H1 (cell line): ENCODE results near the gene ANKRD6. TPM values are rescaled to one million over a fixed set of nuclear protein-coding genes. Genes with fewer than 3 reads are reported as not detected.

Source experiments
- CTCF ChIA-PET: fragments of 300-600 bp; sonication (Branson Sonifier 250); formaldehyde crosslinking; loops from one replicate; lab custom pipeline; 2021; ENCODE audit not compliant: partially characterized antibody; lab: Charles Lee
- POLR2A ChIA-PET: fragments of 300-600 bp; sonication (Branson Sonifier 250); formaldehyde crosslinking; loops from one replicate; lab custom pipeline; 2021; ENCODE audit warnings: inconsistent platforms; ENCODE audit not compliant: partially characterized antibody; lab: Charles Lee
- DNase-seq, 2 experiments: peaks; one replicate each; pipeline versions ENCODE4 v3.0.0 to v3.0.0-alpha.2; 2010 to 2022; ENCODE audit warnings: low spot score in 2 of 2, low read depth in 1 of 2, mixed read lengths in 1 of 2
- FAIRE-seq: peaks from 2 replicates; lab custom pipeline; 2011; peaks lifted over from hg19 to GRCh38; lab: Jason Lieb, UNC
- H2AFZ ChIP-seq: 2 replicates; pipeline ENCODE4 v1.8.1; 2012; ENCODE audit warnings: low read length, inconsistent platforms
- H2AK5ac ChIP-seq: 2 replicates; pipeline ENCODE4 v1.6.1; 2013; ENCODE audit warnings: low read depth, low read length
- H2BK120ac ChIP-seq: replicated peaks from 2 replicates; pipeline ENCODE3; 2013; ENCODE audit warnings: low read depth, low read length, inconsistent platforms
- H2BK12ac ChIP-seq: 2 replicates; pipeline ENCODE4 v1.6.1; 2013; ENCODE audit warnings: low read depth, low read length
- H2BK15ac ChIP-seq: 2 replicates; pipeline ENCODE4 v1.6.1; 2013; ENCODE audit warnings: low read length
- H2BK20ac ChIP-seq: 2 replicates; pipeline ENCODE4 v1.6.1; 2013; ENCODE audit warnings: low read length
- H2BK5ac ChIP-seq: 2 replicates; pipeline ENCODE4 v1.6.1; 2013; ENCODE audit warnings: low read depth, low read length
- H3K14ac ChIP-seq: 2 replicates; pipeline ENCODE4 v1.6.1; 2013; ENCODE audit warnings: inconsistent platforms; ENCODE audit not compliant: insufficient read length
- H3K18ac ChIP-seq: 2 replicates; pipeline ENCODE4 v1.6.1; 2013; ENCODE audit warnings: low read length; ENCODE audit errors: extremely low read depth
- H3K23ac ChIP-seq: 2 replicates; pipeline ENCODE4 v1.6.1; 2013; ENCODE audit warnings: inconsistent platforms; ENCODE audit not compliant: insufficient read length
- H3K23me2 ChIP-seq: 2 replicates; pipeline ENCODE4 v1.6.1; 2013; ENCODE audit warnings: low read depth, low read length
- H3K27ac ChIP-seq: 2 replicates; pipeline ENCODE4 v1.6.1; 2011; ENCODE audit warnings: low read depth, low read length, inconsistent platforms
- H3K27me3 ChIP-seq, 4 experiments: replicated peaks in 1 of 4; 1 replicate in 1 of 4; 2 replicates in 3 of 4; pipeline versions ENCODE4 v1.6.1 to v1.8.1; 2011 to 2013; ENCODE audit warnings: low read length in 3 of 4, mild to moderate bottlenecking in 3 of 4, inconsistent platforms in 2 of 4, mixed read lengths in 2 of 4, moderate library complexity in 1 of 4; ENCODE audit not compliant: control insufficient read depth in 3 of 4, insufficient read depth in 3 of 4; ENCODE audit errors: extremely low read depth in 1 of 4
- H3K36me3 ChIP-seq, 4 experiments: 2 replicates each; pipeline versions ENCODE4 v1.6.1 to v1.8.1; 2011 to 2013; ENCODE audit warnings: mild to moderate bottlenecking in 4 of 4, low read length in 3 of 4, moderate library complexity in 2 of 4, control low read depth in 1 of 4, inconsistent platforms in 1 of 4; ENCODE audit not compliant: insufficient read depth in 4 of 4, control insufficient read depth in 2 of 4
- H3K4ac ChIP-seq: replicated peaks from 2 replicates; pipeline ENCODE3; 2013; ENCODE audit warnings: low read length, low read depth, mixed read lengths, inconsistent platforms; ENCODE audit not compliant: insufficient read length
- H3K4me1 ChIP-seq, 4 experiments: replicated peaks in 1 of 4; 1 replicate in 1 of 4; 2 replicates in 3 of 4; pipeline versions ENCODE4 v1.6.1 to v1.8.1; 2011 to 2013; ENCODE audit warnings: low read length in 3 of 4, inconsistent platforms in 2 of 4, mixed read lengths in 1 of 4; ENCODE audit not compliant: insufficient read depth in 4 of 4, control insufficient read depth in 3 of 4
- H3K4me2 ChIP-seq, 2 experiments: 2 replicates each; pipeline versions ENCODE4 v1.6.1 to v1.8.1; 2011 to 2013; ENCODE audit warnings: low read depth in 2 of 2, low read length in 2 of 2, control low read depth in 1 of 2, inconsistent platforms in 1 of 2, mild to moderate bottlenecking in 1 of 2; ENCODE audit not compliant: insufficient read depth in 1 of 2
- H3K4me3 ChIP-seq, 4 experiments: fragments of 200-600, 300-600 bp in 1 of 4; sonication (generic), shearing (Covaris generic), sonication (Bioruptor Twin) in 1 of 4; 2 replicates each; pipeline versions ENCODE4 v1.5.1 to v1.8.1; 2011 to 2016; ENCODE audit warnings: low read length in 4 of 4, low read depth in 3 of 4, control low read depth in 2 of 4, inconsistent platforms in 2 of 4, mild to moderate bottlenecking in 2 of 4, mixed read lengths in 1 of 4, moderate library complexity in 1 of 4; ENCODE audit not compliant: insufficient read depth in 2 of 4; ENCODE audit errors: extremely low read depth in 1 of 4
- H3K56ac ChIP-seq: replicated peaks from 2 replicates; pipeline ENCODE3; 2013; ENCODE audit warnings: low read depth, mild to moderate bottlenecking, mixed read lengths, low read length, inconsistent platforms; ENCODE audit not compliant: insufficient read length
- H3K79me1 ChIP-seq: 2 replicates; pipeline ENCODE4 v1.6.1; 2013; ENCODE audit warnings: low read depth, low read length, control low read depth
- H3K79me2 ChIP-seq, 2 experiments: 2 replicates each; pipeline versions ENCODE4 v1.6.1 to v1.8.1; 2012 to 2013; ENCODE audit warnings: low read length in 2 of 2, mild to moderate bottlenecking in 2 of 2, inconsistent platforms in 1 of 2; ENCODE audit not compliant: insufficient read depth in 2 of 2, control insufficient read depth in 1 of 2
- H3K9ac ChIP-seq, 4 experiments: replicated peaks in 1 of 4; 1 replicate in 1 of 4; 2 replicates in 3 of 4; pipeline versions ENCODE4 v1.6.1 to v1.8.1; 2011 to 2013; ENCODE audit warnings: low read depth in 3 of 4, low read length in 3 of 4, control low read depth in 2 of 4, mild to moderate bottlenecking in 2 of 4, moderate library complexity in 2 of 4, inconsistent platforms in 1 of 4; ENCODE audit errors: extremely low read depth in 1 of 4
- H3K9me3 ChIP-seq, 2 experiments: 2 replicates each; pipeline versions ENCODE4 v1.6.1 to v1.8.1; 2012 to 2013; ENCODE audit warnings: mild to moderate bottlenecking in 2 of 2, moderate library complexity in 2 of 2, control low read depth in 1 of 2, inconsistent platforms in 1 of 2, low read depth in 1 of 2, low read length in 1 of 2, mixed read lengths in 1 of 2; ENCODE audit not compliant: insufficient read depth in 2 of 2
- H4K20me1 ChIP-seq, 2 experiments: replicated peaks in 1 of 2; 2 replicates each; pipeline versions ENCODE3 to v1.8.1; 2011 to 2013; ENCODE audit warnings: inconsistent platforms in 2 of 2, low read length in 2 of 2, mild to moderate bottlenecking in 1 of 2; ENCODE audit not compliant: insufficient read depth in 2 of 2, control insufficient read depth in 1 of 2
- H4K5ac ChIP-seq: 2 replicates; pipeline ENCODE4 v1.6.1; 2013; ENCODE audit warnings: low read length, low read depth, mixed read lengths, inconsistent platforms; ENCODE audit not compliant: insufficient read length
- H4K8ac ChIP-seq: 2 replicates; pipeline ENCODE4 v1.8.0; 2013; ENCODE audit warnings: mild to moderate bottlenecking, moderate library complexity, low read length, inconsistent platforms; ENCODE audit not compliant: insufficient read depth; ENCODE audit errors: extremely low read depth
- H4K91ac ChIP-seq: replicated peaks from 2 replicates; pipeline ENCODE3; 2013; ENCODE audit warnings: low read length, mixed read lengths, inconsistent platforms; ENCODE audit not compliant: insufficient read length
- CREB1 ChIP-seq: IDR thresholded peaks from 2 replicates; pipeline ENCODE4 v1.6.1; 2012; ENCODE audit warnings: inconsistent platforms
- WGBS, 2 experiments: shearing (Covaris generic) in 1 of 2; methylation state at CpG; one replicate each; pipeline versions ENCODE4 v1.1.6 to v1.1.7; 2013 to 2015; ENCODE audit warnings: low lambda C conversion rate in 2 of 2, mixed read lengths in 2 of 2, inconsistent platforms in 1 of 2, low coverage in 1 of 2, missing lambda C conversion rate in 1 of 2; ENCODE audit not compliant: insufficient replicate concordance in 2 of 2, insufficient coverage in 1 of 2, insufficient read length in 1 of 2; ENCODE audit errors: extremely low coverage in 1 of 2, missing lambda C conversion rate in 1 of 2; 5-methylcytosine and 5-hydroxymethylcytosine counted together
- polyA plus RNA-seq, 7 experiments: library from polyadenylated mRNA; depleted of rRNA in 3 of 7; stranded (reverse) in 5 of 7; unstranded in 2 of 7; fragments of >200 nt in 5 of 7; fragments of 200-250 nt in 2 of 7; gene quantifications; 1 replicate in 5 of 7; 2 replicates in 1 of 7; 4 replicates in 1 of 7; pipeline versions ENCODE4 v1.2.1 to v1.2.3, GENCODE V29; 2011 to 2013; ENCODE audit warnings: missing spikeins in 2 of 7, mixed read lengths in 2 of 7
- total RNA-seq: library from RNA; stranded (reverse); fragmentation: NEBNext Ultra II Directional; extraction: Animal tissue kit (Norgen Biotek cat#: 25700); gene quantifications from 2 replicates; pipeline ENCODE4 v1.2.1, GENCODE V29; 2021

ANKRD6 gene
- total and polyA plus RNA-seq, 2 of the 8 experiments (the other 6 are each of a cell fraction or from before 2014, with no cell fraction given), result 5.9 to 12.8 TPM

DNA sequence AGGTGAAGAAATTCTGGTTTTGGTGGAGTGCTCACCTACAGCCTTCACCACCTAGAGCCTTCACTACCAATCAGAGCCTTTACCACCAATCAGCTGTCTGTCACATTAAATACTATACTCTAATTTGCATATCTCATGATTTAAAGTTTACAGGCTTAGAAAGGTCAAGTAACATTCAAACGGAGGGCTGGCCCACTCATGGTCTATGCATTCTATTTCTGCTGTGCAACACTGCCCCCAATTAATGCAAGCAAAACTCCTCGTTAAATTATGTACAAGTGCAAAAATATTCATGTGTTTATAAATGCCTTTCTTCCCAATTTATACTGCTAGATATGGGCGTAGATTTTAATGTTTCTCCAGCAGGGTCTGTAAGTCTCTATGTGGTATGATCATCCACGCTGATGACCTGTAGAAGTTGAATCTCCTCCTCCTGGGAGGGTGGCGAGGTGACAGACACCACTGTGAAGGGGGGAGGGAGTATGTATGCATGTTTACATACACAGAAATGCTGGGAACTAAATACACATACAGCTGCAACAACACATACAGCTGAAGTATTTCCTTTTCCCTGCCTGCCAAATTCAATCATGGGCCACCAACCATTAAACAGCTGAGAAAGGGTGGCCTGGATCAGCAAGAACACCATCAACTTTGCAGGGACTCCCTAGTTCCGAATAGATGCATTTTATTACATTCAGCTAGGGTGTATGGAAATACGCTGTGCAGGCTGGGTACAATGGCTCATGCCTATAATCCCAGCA is 34.0 kb upstream of the ANKRD6 start:
- H3K4me2 ChIP-seq, result no peak overlapping the region
- H3K9ac ChIP-seq, result no peak overlapping the region
- H3K23me2 ChIP-seq, result no peaks in the 10 kb centered on the region
- H2AK5ac ChIP-seq, result no peak overlapping the region
- FAIRE-seq (no peak), DNase-seq (no peak)
- H3K27ac ChIP-seq, result no peak overlapping the region
- H3K23ac ChIP-seq, result no peak overlapping the region
- no peaks in the 10 kb centered on the region for H3K36me3 ChIP-seq
- H2BK20ac ChIP-seq, result no peak overlapping the region
- H4K5ac ChIP-seq, result no peak overlapping the region
- ChIA-PET POLR2A (no interaction called here), CTCF (interaction anchor here (0.8 to 3.0 kb wide), 6 partner anchors 10 to 213 kb away, joined by 3 to 11 read pairs (median 5); no protein-coding TSS in a partner anchor)
- no peak overlapping the region for H4K8ac ChIP-seq
- no peak overlapping the region for H2BK15ac ChIP-seq
- H3K4ac ChIP-seq, result no peak overlapping the region
- no peaks in the 10 kb centered on the region for H3K27me3 ChIP-seq
- 92% methylated on average over 7 of the region's 7 CpGs; no CpG with 5 or more reads in 1 of the 2 experiments for WGBS, 2 experiments
- peaks cover 0 to 7% (median 0%) of the 10 kb centered on the region in 4 experiments; a peak in 1 of 7 replicates for H3K4me1 ChIP-seq
- no peak overlapping the region for H2BK120ac ChIP-seq
- no peak overlapping the region for H3K4me3 ChIP-seq
- no peak overlapping the region for H2BK5ac ChIP-seq
- peaks cover 0 to 16% of the 10 kb centered on the region in 2 experiments; a peak in 1 of 4 replicates for H3K79me2 ChIP-seq
- H3K14ac ChIP-seq, result no peak overlapping the region
- no peak overlapping the region for H3K18ac ChIP-seq
- peaks cover 5% of the 10 kb centered on the region; the same call in 1 of the 2 replicates for H3K79me1 ChIP-seq
- H4K20me1 ChIP-seq, result no peaks in the 10 kb centered on the region
- H2BK12ac ChIP-seq, result no peak overlapping the region
- no peak overlapping the region for H2AFZ ChIP-seq
- no peaks in the 10 kb centered on the region for H3K9me3 ChIP-seq
- no peak overlapping the region for H4K91ac ChIP-seq
- H3K56ac ChIP-seq, result no peak overlapping the region
- no peak for TF ChIP-seq CREB1
